Nephron progenitor cell (in vitro differentiated cells): Measurements from ENCODE around the gene HS6ST3.

Source experiments
- DNase-seq: peaks from one replicate; pipeline ENCODE4 v3.0.0; 2021
- H3K27ac Mint-ChIP-seq: 2 replicates; pipeline ENCODE4 v1.8.0; 2021; ENCODE audit warnings: mild to moderate bottlenecking, moderate library complexity, mixed read lengths
- H3K27me3 Mint-ChIP-seq: 2 replicates; pipeline ENCODE4 v1.8.0; 2021; ENCODE audit warnings: mild to moderate bottlenecking, low read depth, mixed read lengths; ENCODE audit not compliant: poor library complexity
- H3K36me3 Mint-ChIP-seq: 2 replicates; pipeline ENCODE4 v1.8.0; 2021; ENCODE audit warnings: low read depth, mixed read lengths
- H3K4me1 Mint-ChIP-seq: 2 replicates; pipeline ENCODE4 v1.8.0; 2021; ENCODE audit warnings: mixed read lengths
- H3K4me3 Mint-ChIP-seq: 2 replicates; pipeline ENCODE4 v1.8.0; 2021; ENCODE audit warnings: mild to moderate bottlenecking, moderate library complexity, mixed read lengths
- H3K9me3 Mint-ChIP-seq: 2 replicates; pipeline ENCODE4 v1.8.0; 2021; ENCODE audit warnings: mild to moderate bottlenecking, moderate library complexity, mixed read lengths
- TF ChIP-seq, protein P1 (sequence below): fragments of 200-600 bp; sonication (generic); IDR thresholded peaks from 2 replicates; pipeline ENCODE4 v1.5.0; 2021; ENCODE audit warnings: antibody characterized with exemption

HS6ST3 gene

DNA sequence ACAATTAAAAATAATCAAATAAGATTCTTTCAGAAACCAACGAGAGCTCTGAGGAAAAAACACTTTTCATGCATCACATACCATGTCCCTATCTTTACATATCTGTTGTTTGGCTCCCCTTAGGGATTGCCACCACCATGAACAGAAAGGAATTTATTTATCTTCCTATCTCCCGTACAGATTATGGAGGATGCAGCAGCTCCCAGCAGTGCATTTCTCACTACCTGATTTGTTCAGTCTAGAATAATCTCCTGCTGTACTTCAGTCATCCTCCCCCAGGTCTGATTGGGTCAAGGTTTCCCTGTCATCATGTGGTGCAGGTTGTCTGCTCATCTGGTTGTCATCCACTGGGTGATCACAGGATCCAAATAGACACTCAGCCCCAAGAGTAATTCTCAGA is 453.1 kb downstream of the HS6ST3 start:
- no peak for DNase-seq
- Mint-ChIP-seq H3K27ac (no peak overlapping the region), H3K9me3 (no peaks in the 10 kb centered on the region), H3K36me3 (no peaks in the 10 kb centered on the region), H3K4me1 (no peaks in the 10 kb centered on the region), H3K4me3 (no peak overlapping the region), H3K27me3 (peaks cover 3% of the 10 kb centered on the region)
- TF ChIP-seq, protein P1, sequence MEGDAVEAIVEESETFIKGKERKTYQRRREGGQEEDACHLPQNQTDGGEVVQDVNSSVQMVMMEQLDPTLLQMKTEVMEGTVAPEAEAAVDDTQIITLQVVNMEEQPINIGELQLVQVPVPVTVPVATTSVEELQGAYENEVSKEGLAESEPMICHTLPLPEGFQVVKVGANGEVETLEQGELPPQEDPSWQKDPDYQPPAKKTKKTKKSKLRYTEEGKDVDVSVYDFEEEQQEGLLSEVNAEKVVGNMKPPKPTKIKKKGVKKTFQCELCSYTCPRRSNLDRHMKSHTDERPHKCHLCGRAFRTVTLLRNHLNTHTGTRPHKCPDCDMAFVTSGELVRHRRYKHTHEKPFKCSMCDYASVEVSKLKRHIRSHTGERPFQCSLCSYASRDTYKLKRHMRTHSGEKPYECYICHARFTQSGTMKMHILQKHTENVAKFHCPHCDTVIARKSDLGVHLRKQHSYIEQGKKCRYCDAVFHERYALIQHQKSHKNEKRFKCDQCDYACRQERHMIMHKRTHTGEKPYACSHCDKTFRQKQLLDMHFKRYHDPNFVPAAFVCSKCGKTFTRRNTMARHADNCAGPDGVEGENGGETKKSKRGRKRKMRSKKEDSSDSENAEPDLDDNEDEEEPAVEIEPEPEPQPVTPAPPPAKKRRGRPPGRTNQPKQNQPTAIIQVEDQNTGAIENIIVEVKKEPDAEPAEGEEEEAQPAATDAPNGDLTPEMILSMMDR, result no peak

DNA sequence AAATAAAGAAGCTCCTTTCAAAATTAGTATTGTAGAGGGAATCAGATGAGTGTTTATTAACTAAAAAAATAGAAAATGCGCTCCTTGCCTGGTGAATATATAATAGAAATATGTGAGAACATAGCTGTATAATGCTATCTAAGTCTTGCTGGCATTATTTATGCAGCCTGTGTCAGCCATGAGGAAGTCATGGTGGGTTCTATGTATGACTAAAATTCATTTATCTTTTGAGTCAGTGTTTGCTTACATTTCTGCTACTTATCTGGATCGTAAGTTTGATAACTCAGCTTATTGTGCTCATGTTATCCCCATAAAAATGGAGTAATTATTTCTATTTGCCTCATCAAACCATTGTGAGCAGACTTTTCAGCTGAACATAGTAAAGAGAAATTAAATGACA is 455.1 kb downstream of the HS6ST3 start:
- Mint-ChIP-seq H3K9me3 (no peaks in the 10 kb centered on the region), H3K4me3 (no peak overlapping the region), H3K36me3 (no peaks in the 10 kb centered on the region), H3K4me1 (no peaks in the 10 kb centered on the region), H3K27me3 (peaks cover 3% of the 10 kb centered on the region), H3K27ac (no peak overlapping the region)
- DNase-seq, result no peak
- TF ChIP-seq, protein P1, result no peak

DNA sequence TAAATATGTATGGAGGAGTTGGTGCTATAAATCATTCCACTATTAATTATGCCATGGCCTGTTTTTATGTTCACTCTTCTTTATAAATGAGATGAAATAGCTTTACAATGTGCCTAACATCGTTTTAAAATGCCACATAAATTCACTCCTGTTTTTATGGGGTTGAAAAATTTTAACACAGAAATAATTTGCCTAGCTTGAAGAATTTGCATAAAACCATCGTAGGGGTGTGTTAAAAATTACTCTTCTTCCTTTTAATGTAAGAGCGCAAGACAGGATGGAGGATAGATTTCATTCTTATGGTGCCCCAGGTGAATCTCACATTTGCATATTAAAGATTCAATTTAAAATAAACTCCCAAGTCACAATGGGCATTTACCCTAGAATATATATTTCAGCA is 456.6 kb downstream of the HS6ST3 start:
- H3K4me3 Mint-ChIP-seq, result no peak overlapping the region
- no peaks in the 10 kb centered on the region for H3K27me3 Mint-ChIP-seq
- no peak overlapping the region for H3K27ac Mint-ChIP-seq
- H3K36me3 Mint-ChIP-seq, result no peaks in the 10 kb centered on the region
- TF ChIP-seq, protein P1, result no peak
- H3K4me1 Mint-ChIP-seq, result no peaks in the 10 kb centered on the region
- DNase-seq, result no peak
- no peaks in the 10 kb centered on the region for H3K9me3 Mint-ChIP-seq

DNA sequence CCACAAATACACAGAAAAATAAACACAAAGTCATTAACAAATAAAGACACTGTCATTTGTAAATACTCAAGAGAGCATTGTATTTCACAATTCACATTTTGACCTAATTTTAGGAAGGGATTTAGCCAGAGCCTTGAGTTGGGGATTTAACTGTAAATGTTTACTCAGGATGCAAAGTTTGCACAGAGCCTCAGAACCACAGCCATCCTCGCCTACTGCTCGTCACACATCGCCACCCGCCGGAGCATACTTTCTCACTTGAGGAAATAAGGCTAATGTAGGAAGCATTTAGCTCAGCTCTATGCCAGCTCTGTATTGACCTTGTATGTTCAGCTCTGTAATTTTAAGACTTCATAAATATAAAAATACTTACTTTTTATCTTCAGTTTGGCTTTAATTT is 461.6 kb downstream of the HS6ST3 start:
- no peak overlapping the region for H3K4me3 Mint-ChIP-seq
- H3K27ac Mint-ChIP-seq, result no peak overlapping the region
- H3K9me3 Mint-ChIP-seq, result no peaks in the 10 kb centered on the region
- no peaks in the 10 kb centered on the region for H3K36me3 Mint-ChIP-seq
- H3K27me3 Mint-ChIP-seq, result peaks cover 3% of the 10 kb centered on the region
- peak; percentile 13 for DNase-seq
- peaks cover 4% of the 10 kb centered on the region for H3K4me1 Mint-ChIP-seq
- TF ChIP-seq, protein P1, result no peak

DNA sequence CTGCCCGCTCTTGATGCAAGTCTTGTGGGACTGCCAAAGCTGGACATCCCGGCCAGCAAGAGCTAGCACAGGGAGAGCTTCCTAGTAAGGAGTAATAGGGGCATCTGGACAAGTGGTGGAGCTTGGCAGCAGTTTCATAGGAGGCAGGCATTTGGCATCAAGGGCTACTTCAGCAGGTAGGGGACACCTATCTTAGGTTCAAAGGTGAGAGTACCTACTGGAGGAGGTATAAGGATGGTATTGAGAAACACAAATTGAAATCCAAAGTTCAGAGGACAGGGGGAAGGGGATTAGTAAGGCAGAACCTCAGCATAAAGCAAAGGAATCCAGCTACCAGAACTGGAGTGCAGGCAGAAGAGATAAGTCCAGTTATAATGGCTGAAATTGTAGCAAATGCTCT is 462.7 kb downstream of the HS6ST3 start:
- Mint-ChIP-seq H3K4me3 (no peak overlapping the region), H3K9me3 (no peaks in the 10 kb centered on the region), H3K4me1 (peaks cover 4% of the 10 kb centered on the region), H3K27ac (no peak overlapping the region), H3K27me3 (peaks cover 3% of the 10 kb centered on the region), H3K36me3 (no peaks in the 10 kb centered on the region)
- TF ChIP-seq, protein P1, result no peak
- no peak for DNase-seq

DNA sequence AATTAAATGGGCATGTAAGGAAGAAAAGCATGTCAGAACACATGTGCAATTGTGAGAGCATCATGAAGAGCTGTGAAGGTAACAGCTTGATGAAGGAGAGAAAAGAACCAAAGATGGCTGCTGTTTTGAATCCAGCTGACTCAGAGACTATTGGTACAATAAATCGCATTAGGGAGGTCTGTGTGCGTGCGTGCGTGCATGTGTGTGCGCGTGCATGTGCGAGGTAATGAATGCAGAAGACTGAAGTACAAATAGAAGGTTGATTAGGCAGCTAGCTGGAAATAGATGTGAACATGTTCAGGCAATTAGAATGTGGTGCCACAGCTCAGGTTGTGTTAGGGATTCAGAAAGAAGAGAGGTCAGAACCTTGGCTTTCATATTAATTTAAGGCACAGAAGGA is 463.9 kb downstream of the HS6ST3 start:
- Mint-ChIP-seq H3K9me3 (no peaks in the 10 kb centered on the region), H3K4me1 (peaks cover 4% of the 10 kb centered on the region), H3K27ac (no peak overlapping the region), H3K36me3 (no peaks in the 10 kb centered on the region), H3K27me3 (peaks cover 6% of the 10 kb centered on the region), H3K4me3 (no peak overlapping the region)
- TF ChIP-seq, protein P1, result no peak
- DNase-seq, result no peak
